KBM-7 (cell line): ENCODE measurements around the gene CD8A.

ENCODE experiments used
- DNase-seq: peaks from one replicate; pipeline ENCODE4 v3.0.0-alpha.2; 2015
- in situ Hi-C: fragments of 300-500 bp; cut with MboI; formaldehyde crosslinking; loops from 2 replicates; pipeline ENCODE4 v1.14.3; 2020; ENCODE audit warnings: low sequenced_read_pairs, low pct_unique_long_range_greater_than_20kb, mixed read lengths

Gene CD8A

DNA sequence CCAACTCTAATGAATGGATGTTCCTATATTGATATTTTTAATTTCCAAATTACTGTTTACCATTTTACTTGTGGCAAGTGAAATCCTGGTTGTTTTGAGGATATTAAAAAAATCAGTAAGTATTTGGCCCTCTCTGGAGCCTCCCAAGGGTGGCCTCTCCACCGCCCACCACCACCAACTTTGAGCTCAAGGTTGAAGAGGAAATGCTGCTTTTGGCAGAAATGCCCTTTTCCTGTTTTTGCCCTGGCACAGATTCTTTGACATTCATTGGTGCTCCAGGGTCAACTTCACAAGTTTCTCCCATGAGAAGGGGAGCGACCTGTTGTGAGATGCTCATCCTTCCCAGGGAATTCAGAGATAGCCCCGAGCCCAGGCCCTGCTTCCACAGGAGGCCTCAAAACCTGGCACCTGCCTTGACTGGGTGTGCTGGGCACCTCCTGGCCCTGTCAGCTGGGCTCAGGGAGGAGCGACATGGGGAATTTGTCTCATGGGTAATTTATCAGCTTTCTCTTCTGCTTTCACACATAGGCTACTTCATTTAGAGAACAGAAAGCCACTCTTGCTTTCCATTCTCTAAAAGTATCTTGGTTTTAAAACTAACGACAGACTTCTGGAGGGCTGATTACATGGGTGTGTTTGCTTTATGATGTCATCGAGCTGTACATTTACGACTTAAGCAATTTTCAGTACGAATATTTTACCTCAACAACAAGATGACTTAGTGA, 6.9 kb downstream of the CD8A start:
- in situ Hi-C loops, result no loop called here
- DNase-seq, result no peak

DNA sequence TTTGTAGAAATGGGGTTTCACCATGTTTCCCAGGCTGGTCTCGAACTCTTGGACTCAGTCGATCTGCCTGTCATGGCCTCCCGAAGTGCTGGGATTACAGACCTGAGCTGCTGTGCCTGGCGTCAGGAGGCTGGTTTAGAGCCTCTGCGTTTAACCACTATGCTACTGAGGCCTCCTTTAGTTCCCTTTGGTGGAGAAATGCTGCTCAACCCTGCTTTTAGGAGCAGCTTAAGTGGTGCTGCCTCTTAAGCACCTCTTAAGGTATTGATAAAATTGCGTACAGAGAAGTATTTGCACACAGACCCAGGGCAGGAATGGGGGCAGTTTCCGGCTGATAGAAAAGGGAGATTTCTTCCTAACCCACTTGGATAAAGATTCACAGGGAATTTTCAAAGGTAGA, 8.0 kb downstream of the CD8A start:
- DNase-seq, result no peak
- in situ Hi-C loops, result no loop called here

DNA sequence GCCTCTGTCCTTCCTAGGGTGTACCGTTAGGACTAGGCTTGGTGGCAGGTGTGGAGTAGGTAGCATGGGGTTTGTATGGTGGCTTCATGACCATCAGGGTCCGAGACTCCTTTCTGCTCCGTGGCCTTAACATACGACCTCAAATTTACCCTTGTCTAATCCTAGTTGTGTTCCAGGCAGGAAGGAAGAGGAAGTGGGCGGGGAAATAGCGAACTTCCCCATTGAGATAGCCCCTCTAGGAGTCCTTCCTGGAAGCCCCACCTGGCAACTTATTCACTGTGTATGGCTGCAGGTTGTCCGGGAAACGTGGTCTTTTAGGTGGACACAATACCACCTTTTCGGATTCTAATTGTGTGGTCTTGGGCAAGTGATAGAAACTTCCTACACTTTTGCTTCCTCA, 9.3 kb downstream of the CD8A start:
- DNase-seq, result peak; percentile 31
- in situ Hi-C loops, result no loop called here

DNA sequence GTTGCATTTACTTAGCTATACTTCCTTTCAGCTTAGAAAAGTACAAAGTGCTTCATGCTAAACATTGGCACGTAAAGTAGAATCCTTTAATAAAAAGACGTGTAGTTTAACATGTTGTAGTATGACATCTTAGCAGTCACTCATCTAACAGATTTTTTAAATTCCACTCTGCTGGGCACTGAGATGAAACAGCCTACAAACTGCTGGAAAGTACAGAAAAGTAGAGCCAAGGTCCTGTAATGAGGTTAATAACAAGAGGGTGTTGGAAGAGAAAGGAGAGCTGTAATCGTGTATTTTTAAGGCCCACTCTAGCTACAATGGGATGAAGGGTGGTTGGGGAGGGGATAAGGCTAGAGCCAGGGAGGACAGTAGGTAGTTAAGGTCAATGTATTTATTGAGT, 10.7 kb downstream of the CD8A start:
- in situ Hi-C loops, result no loop called here
- DNase-seq, result no peak

DNA sequence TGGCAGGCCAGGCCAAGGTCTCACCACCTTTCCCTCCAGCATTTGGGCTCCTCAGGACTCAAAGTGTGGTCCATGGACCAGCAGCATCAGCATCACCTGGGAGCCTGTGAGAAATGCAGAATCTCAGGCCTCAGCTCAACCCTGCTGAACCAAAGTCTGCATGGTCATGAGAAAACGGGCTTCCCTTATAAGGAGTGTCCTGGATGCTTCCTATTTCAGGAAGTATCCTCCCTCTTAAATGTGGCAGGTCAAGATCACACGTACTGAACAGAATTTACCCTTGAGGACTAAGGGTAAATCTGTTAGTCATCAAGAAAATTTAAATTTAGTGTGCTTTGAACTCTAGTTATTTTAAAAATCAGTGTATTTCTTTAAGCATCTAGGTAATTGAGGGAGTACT, 11.8 kb downstream of the CD8A start:
- in situ Hi-C loops, result no loop called here
- DNase-seq, result no peak

DNA sequence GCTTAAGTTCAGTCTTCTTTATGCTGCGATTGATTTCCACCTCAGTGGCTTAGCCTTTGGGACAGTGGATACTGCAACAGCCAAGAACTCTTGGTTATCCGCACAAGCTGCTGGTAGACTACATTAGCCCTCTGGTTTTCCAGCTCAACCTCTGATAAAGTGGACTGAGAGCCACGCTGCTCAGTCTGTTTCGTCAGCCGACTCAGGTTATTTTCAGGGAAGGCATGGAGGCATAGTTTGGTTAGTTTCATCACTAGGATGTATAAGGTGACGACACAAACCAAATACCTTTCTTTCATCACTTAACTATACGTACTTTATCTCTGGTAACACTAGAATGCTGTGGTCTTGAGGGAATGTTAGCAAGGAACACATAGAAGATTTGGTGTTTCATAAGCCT, 14.2 kb downstream of the CD8A start:
- no peak for DNase-seq
- in situ Hi-C loops, result no loop called here

DNA sequence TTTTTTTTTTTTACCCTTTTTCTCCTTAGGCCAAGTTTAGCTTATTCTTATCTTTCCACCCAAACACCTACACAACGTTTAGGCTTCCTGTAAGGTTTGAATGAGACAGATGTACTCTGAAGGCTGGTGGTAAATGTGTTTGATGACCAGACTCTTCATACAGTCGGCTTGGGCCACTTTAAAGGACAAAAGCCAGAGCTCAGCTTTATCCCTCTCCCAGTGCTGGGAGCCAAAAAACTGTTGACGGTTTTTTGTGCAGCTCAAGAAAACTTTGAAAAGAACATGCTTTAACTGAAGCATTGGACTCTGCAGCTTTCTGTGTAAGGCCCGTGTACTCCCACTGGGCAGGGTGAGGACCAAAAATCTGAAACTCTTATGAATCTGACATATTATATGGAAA, 15.4 kb downstream of the CD8A start:
- in situ Hi-C loops, result no loop called here
- DNase-seq, result no peak

DNA sequence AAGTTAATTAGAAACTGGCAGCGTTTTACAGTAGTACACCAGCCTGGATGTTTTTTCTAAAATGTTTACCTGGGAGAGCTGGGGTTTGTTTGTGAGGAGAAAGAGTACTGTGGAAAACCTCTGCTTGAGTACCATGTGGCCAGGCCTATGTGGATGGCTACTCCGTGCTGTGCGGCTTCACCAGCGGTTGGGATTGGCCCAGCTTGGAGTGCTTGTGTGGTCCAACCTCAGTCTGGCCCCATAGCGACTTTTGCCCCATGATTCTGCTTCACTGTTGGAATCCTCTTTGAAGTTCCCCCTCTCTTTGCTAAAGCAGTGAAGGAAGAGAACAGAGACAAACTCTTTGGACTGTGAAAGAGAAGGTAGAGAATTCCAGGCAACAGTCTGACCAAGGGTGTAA, 15.9 kb downstream of the CD8A start:
- DNase-seq, result no peak
- in situ Hi-C loops, result no loop called here

DNA sequence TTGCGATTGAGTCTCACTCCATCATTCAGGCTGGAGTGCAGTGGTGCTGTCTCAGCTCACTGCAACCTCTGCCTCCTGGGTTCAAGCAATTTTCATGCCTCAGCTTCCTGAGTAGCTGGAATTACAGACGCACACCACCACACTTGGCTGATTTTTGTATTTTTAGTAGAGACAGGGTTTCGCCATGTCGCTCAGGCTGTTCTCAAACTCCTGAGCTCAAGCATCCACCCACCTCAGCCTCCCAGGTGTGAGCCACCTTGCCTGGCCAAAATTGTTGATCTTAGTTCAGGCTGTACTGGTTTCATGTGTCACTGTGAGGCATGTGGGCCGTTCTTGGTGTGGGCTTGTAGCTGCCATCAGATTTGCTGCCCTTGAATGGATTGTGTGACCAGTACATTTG, 18.1 kb downstream of the CD8A start:
- in situ Hi-C loops, result no loop called here
- no peak for DNase-seq

DNA sequence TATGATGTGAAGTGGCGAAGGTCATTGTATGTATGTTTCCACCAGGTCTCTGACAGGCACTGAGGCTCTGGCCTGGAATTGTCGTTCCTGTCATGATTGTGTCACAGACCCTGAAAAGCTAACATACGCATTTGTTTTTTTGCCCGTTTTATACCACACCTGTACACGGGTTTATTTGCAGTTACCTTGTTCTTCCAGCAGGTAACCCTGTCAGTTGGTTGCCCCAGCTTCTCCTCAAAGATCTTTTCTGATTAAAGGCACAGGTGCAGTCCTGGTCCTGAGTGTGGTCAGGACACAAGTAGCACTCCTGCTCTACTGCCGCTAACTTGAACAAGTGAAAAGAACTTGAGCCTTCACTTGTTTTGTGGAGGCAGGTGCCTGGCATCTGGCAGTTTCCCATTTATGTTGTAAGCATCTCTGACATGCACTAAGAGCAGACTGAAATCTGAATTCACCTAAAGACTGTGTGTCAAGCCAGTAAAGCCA, 19.9 kb downstream of the CD8A start:
- in situ Hi-C loops, result no loop called here
- DNase-seq, result no peak

DNA sequence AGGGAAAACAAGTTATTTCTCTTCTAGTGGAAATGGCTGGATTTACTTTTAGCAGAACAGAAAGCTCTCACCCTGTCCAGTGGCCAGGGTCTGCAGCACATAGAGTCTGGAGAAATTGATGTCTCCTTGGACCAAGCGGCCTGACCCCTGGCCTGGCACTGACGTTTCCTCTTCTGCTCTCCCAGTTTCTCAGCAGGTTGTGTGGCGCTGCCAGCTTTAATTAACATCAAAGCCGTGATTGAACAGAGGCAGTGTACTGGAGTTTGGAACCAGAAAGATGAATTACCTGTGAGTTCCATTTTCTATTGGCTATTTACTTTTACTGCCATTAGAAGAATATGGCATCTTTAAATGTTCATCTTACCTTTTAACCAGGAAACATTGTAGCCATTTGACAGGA, 20.9 kb downstream of the CD8A start:
- no peak for DNase-seq
- in situ Hi-C loops, result no loop called here

DNA sequence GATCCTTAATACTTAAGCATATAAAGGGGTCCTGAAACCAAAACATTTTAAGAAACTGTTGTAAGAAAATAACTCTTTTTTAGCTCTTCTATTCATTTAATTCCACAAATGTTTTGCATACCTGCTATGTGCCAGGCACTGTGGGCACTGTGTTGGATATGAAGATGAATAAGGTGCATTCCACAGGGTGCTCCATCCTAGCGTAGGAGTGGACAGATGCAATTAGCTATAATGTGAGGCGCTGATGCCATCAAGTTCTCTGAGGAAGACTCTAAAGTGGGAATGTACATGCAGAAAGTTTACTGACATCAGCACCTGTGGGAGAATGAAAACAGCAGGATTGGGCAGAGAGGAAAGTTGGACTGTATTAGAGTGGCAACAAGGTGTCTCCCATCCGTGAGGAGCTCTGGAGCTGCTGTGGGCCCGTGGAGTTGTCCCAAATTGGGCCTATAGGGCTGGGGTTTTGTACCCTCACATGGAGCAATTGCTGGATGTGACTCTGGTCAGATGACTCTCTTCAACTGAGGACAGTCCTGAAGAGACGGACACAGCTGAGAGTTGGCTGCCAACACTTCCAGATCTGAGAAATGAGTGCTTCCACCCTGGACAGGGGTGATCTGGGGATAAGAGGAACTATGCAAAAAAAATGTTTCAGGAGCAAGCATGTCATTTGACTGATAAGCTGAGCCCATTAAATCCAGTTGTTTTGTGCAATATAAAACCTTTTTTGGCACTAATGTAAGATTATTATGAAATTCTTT, 22.3 kb downstream of the CD8A start:
- no peak for DNase-seq
- in situ Hi-C loops, result no loop called here

DNA sequence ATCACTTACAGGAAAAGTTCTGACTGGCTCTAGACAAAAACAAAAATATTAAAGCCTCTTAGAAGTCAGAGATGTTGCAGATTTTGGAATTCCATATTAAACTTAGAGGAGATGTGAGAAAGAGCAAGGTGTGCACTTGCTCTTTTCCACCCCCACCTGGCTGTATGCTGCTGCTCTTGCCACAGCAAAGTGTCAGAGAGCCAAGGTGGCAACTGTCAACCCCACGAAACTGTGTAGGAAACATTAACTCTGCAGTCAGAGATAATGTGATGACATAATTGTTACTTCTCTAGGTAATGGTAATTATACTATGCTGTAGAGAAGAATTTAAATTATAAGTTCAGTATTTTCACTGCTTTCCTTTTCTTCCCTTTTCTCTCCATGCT, 25.4 kb downstream of the CD8A start:
- in situ Hi-C loops, result no loop called here
- no peak for DNase-seq

DNA sequence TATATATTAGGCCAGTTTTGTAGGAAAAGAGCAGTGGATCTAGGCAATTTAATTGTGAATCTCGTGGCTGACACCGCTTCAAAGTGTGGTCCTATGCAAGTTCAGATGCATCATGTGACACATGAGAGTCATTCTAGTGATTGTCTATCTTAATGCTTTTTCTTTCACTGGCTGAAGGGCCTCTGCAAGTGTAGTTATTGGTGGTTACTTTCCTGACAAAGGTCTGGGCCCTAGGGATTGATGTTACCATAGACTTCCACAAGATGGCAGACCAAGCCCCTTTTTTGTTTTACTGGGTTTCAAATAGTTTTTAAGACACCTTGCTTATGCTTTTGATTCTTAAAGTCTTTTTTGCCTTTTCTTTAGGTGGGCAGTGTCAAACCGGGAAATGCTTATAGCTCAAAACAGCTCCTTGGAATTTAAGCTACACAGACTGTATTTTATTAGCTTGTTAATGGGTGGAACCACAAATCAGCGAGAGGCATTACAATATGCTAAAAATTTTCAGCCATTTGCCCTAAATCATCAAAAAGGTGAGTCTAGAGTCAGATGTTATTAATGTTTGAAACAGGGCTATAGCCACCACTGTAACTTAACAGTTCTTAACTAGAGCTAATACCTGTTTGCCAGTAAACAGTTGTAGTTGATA, 25.9 kb downstream of the CD8A start:
- in situ Hi-C loops, result no loop called here
- peak; percentile 71 for DNase-seq

DNA sequence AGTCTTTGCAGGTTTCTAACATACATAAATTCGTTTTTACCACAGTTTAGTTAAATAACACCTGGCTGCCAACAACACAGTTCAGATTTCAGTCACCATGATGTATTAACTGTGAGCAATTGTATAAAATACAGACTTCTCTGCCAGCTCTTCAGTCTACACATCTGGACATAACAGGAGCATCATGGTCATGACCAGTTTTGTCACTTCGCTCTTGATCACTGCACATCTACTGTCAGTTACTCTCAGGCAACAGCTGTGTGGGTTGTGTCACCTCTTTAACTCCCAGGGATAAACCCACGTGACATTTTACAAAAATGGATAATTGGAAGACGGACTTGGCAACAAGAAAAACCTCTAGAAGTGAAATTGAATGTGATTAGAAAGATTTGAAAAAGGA, 30.3 kb downstream of the CD8A start:
- in situ Hi-C loops, result no loop called here
- DNase-seq, result no peak

DNA sequence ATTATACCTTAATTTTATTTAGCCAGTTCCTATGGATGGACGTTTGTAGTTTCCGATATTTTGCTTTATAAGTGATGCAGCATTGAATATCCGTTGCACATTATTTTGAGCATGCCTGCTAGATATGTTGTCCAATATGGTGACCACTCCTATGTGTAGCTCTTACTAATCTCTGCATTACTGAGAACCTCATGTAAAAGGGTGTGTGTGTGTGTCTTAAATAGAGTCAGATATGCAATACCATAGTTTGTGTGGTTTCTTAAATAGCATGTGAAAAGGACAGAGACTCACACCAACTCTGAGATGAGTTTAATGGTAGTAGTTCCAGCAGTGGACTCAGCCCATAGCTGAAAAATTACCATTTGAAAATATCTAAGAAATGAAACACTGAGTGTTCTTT, 32.3 kb downstream of the CD8A start:
- no peak for DNase-seq
- in situ Hi-C loops, result no loop called here

DNA sequence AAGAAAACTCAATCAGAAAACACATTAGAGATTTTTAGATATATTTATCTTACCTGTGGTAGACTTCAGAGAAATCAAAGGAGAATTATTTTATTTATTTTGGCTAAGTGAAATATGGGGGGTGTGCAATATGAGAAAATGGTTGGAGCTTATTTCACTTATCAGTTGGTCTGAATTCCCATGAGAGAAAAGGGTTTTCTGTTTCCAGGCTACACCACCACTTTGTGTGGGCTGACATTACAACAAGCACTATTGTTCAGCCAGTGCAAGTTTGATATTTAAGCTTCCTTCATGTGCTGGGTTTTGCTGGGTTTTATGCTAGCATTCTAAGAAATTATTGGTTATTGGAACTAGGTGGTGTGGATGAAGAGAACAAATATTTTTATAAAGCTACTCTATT, 37.1 kb downstream of the CD8A start:
- in situ Hi-C loops, result no loop called here
- no peak for DNase-seq

DNA sequence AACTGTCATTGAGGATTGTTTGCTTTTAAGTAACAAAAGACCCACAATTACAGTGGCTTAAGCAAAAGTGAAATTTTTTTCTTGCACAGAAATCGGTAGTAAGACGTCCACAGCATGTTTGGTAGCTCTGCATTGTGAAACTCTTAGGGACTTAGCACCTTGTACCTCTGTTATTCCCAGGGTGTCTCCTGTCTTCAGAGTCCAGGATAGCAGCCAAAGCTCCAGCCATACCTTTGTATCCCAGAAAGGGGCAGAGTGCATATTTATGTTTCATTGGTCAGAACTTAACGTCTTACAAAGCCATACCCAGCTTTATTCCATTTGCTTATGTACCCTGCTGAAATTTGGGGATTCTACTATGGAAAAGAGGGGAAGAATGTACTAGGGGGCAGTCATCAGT, 37.8 kb downstream of the CD8A start:
- in situ Hi-C loops, result no loop called here
- DNase-seq, result no peak

DNA sequence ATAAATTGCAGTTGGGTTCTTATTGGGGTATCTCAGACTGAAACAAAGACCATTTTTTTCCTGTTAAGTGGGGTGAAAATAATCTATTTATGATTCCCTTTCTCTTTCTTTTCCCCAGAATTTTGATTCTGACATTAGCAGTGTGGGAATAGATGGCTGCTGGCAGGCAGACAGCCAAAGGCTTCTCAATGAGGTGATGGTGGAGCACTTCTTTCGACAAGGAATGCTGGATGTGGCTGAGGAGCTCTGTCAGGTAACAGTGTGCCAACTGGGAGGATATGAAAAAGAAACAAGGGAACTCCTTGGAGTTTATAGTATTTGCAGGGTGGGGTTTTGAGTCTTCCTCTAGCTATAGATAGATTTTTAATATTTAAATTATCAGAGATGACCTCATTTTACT, 38.9 kb downstream of the CD8A start:
- in situ Hi-C loops, result no loop called here
- no peak for DNase-seq

DNA sequence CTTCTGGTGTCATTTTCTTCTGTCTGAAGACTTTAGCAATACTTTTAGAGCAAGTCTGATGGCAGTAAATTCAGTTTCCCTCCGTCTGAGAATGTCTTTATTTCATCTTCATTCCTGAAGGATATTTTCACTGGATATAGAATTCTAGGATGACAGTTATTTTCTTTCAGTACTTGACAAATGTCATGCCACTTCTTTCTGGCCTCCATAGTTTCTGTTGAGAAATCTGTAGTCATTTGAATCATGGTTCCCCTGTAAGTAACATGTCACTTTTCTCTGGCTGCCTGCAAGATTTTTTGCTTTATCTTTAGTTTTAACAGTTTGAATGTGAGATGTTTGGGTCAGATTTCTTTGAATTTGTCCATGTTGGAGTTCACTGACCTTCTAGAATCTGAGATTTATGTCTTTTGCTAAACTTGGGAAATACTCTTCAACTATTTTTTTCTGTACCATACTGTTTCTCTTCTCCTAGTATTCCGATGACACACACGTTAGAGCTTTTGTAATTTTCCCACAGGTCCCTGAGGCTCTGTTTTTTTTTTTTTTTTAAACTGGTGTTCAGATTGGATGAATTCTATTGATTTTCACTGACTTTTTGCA, 40.4 kb downstream of the CD8A start:
- in situ Hi-C loops, result no loop called here
- no peak for DNase-seq
